ENCODE measurements around the gene IQCE. TPM values are rescaled to one million over a fixed set of nuclear protein-coding genes. Genes with fewer than 3 reads are reported as not detected.

IQCE gene
- total and polyA plus RNA-seq, 2 donors (not counting 1 experiment from before 2014, with no cell fraction given) = 5.3 to 8.3 TPM

DNA sequence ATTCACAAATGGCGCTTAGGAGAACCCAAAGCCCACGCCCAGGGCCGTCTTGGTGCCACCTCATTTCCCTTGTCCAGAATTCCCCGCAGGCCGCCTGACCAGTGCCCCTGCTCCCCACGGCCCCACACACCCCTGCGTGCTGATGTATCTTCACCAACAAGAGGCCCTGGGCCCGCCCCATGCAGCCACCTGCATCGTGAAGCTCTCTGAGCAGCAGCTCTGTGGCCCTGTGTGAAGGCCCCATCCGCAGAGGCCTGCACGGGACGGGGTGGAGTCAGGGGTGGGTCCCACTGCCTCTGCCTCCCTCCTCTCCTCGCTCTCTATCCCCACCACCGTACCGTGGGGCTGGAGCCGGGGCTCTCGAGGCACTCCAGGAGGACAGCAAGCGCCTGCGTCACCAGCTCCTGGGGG is 18.1 kb upstream of the IQCE start:
- TF ChIP-seq, protein P1, sequence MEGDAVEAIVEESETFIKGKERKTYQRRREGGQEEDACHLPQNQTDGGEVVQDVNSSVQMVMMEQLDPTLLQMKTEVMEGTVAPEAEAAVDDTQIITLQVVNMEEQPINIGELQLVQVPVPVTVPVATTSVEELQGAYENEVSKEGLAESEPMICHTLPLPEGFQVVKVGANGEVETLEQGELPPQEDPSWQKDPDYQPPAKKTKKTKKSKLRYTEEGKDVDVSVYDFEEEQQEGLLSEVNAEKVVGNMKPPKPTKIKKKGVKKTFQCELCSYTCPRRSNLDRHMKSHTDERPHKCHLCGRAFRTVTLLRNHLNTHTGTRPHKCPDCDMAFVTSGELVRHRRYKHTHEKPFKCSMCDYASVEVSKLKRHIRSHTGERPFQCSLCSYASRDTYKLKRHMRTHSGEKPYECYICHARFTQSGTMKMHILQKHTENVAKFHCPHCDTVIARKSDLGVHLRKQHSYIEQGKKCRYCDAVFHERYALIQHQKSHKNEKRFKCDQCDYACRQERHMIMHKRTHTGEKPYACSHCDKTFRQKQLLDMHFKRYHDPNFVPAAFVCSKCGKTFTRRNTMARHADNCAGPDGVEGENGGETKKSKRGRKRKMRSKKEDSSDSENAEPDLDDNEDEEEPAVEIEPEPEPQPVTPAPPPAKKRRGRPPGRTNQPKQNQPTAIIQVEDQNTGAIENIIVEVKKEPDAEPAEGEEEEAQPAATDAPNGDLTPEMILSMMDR (conservative IDR thresholded peaks at IDR 0.05 in 1 of 2, IDR thresholded peaks at IDR 0.05 in 1 of 2; ENCODE audit: low read depth in 1 of 2, low read length in 2 of 2) = no peak
- TF ChIP-seq EZH2 (IDR thresholded peaks at IDR 0.05; ENCODE audit: low read length, missing control alignments) = no peak
- Histone ChIP-seq H3K9ac (ENCODE audit: insufficient read depth, low read length) (no peak overlapping the region), H4K20me1 (ENCODE audit: control insufficient read depth, extremely low read depth, insufficient read depth, low read length) (no peaks in the 10 kb centered on the region), H2AFZ (ENCODE audit: low read length) (no peak overlapping the region), H3K4me3 (replicated peaks in 1 of 4; ENCODE audit: control extremely low read depth in 1 of 4, insufficient read depth in 1 of 4, low read depth in 3 of 4, low read length in 4 of 4) (no peak overlapping the region), H3K4me1 (ENCODE audit: control insufficient read depth, extremely low read depth, insufficient read depth, low read length) (no peaks in the 10 kb centered on the region), H3K4me2 (ENCODE audit: extremely low read depth, insufficient read depth, low read length) (no peak overlapping the region), H3K27ac (ENCODE audit: insufficient read depth, low read length) (no peak overlapping the region), H3K36me3 (ENCODE audit: control insufficient read depth, insufficient read depth, low read length) (peaks cover 26% of the 10 kb centered on the region), H3K79me2 (ENCODE audit: control insufficient read depth, insufficient read depth, low read length) (no peaks in the 10 kb centered on the region), H3K9me3 (ENCODE audit: control insufficient read depth, insufficient read depth, low read depth, low read length) (no peaks in the 10 kb centered on the region), H3K27me3 (ENCODE audit: control insufficient read depth, insufficient read depth, low read length) (no peaks in the 10 kb centered on the region)
- no peak for DNase-seq (ENCODE audit: low read depth in 2 of 2)

DNA sequence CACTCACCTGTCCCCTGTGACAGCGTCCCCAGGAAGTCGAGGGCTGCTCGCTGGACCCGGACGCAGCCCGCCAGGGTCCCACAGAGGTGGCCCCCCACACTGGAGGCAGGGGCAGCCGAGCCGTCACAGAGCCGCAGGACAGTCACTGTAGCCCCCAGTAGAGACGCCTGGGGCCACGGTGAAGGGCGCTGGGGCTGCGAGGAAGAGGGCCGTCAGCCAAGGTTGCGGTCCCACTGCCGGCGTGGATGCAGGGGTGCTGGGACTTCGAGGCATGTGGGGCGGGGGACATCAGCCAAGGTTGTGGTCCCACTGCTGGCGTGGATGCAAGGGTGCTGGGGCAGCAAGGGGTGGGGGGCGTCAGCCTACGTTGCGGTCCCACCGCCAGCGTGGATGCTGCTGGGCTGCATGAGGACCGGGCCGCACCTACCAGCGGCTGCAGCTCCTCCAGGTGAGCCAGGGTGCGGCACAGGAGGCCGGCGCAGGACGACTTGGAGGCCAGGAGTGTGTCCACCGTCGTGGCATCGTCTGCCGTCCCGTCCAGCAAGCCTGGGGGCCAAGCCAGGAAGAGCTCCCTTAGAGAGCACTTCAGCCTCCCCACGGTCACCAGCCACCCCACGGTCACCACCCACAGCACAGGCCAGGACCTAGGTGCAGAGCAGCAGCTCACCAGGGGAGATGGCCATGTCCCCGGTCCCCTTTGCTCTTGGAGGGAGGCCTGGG is 17.3 kb upstream of the IQCE start:
- no peak for DNase-seq (ENCODE audit: low read depth in 2 of 2)
- no peaks in the 10 kb centered on the region for H3K79me2 ChIP-seq (ENCODE audit: control insufficient read depth, insufficient read depth, low read length)
- peaks cover 28% of the 10 kb centered on the region for H3K36me3 ChIP-seq (ENCODE audit: control insufficient read depth, insufficient read depth, low read length)
- H3K4me3 ChIP-seq (replicated peaks in 1 of 4; ENCODE audit: control extremely low read depth in 1 of 4, insufficient read depth in 1 of 4, low read depth in 3 of 4, low read length in 4 of 4) = no peak overlapping the region
- no peak overlapping the region for H3K27ac ChIP-seq (ENCODE audit: insufficient read depth, low read length)
- H3K9me3 ChIP-seq (ENCODE audit: control insufficient read depth, insufficient read depth, low read depth, low read length) = no peaks in the 10 kb centered on the region
- H3K4me2 ChIP-seq (ENCODE audit: extremely low read depth, insufficient read depth, low read length) = no peak overlapping the region
- no peaks in the 10 kb centered on the region for H3K4me1 ChIP-seq (ENCODE audit: control insufficient read depth, extremely low read depth, insufficient read depth, low read length)
- no peaks in the 10 kb centered on the region for H4K20me1 ChIP-seq (ENCODE audit: control insufficient read depth, extremely low read depth, insufficient read depth, low read length)
- TF ChIP-seq EZH2 (IDR thresholded peaks at IDR 0.05; ENCODE audit: low read length, missing control alignments) = no peak
- TF ChIP-seq, protein P1 (conservative IDR thresholded peaks at IDR 0.05 in 1 of 2, IDR thresholded peaks at IDR 0.05 in 1 of 2; ENCODE audit: low read depth in 1 of 2, low read length in 2 of 2) = no peak
- no peak overlapping the region for H2AFZ ChIP-seq (ENCODE audit: low read length)
- H3K9ac ChIP-seq (ENCODE audit: insufficient read depth, low read length) = no peak overlapping the region
- no peaks in the 10 kb centered on the region for H3K27me3 ChIP-seq (ENCODE audit: control insufficient read depth, insufficient read depth, low read length)

DNA sequence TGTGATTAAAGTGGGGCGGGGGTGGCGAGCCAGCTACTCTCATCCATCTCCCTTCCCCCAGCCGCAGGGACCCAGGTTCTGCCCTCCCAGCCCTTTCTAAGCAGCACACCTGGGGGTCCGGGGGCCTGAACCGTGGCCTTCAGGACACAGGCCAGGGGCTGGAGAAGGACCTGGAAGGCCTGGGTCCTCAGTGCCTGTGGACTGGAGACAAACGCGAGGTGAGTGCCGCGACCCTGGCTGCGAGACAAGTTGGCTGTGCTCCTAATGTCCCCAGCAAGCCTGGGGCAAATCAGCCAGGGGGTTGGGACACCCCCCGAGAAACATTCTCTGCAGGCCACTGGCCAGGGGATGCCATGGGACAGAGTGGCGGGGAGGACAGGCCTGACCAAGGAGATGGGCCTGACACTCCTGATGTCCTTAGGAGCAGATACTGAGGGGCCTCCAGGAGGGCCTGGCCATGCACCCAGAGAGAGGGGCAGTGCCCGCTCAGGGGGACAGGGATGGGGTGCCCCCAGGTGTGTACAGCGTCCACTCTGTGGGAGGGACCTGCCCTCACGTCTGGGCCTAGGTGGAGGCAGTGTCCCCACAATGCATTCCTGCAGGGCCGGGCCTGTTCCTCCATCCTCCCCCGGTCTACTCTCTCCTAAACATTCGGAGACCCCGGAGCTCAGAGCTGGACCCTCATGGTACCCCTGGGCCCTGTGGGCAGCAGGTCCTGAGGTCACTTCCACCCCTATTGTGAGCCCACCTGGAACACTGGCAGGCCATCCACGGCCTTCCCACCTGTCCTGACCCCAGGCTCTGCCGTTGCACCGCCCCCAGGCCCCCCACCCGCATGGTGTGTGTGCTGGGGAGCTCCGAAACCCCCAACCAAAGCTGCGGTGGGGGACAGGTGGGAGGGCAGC is 16.5 kb upstream of the IQCE start:
- Histone ChIP-seq H3K27me3 (ENCODE audit: control insufficient read depth, insufficient read depth, low read length) (no peaks in the 10 kb centered on the region), H4K20me1 (ENCODE audit: control insufficient read depth, extremely low read depth, insufficient read depth, low read length) (no peaks in the 10 kb centered on the region), H3K4me1 (ENCODE audit: control insufficient read depth, extremely low read depth, insufficient read depth, low read length) (no peaks in the 10 kb centered on the region), H3K36me3 (ENCODE audit: control insufficient read depth, insufficient read depth, low read length) (peaks cover 34% of the 10 kb centered on the region), H2AFZ (ENCODE audit: low read length) (no peak overlapping the region), H3K9me3 (ENCODE audit: control insufficient read depth, insufficient read depth, low read depth, low read length) (no peaks in the 10 kb centered on the region), H3K27ac (ENCODE audit: insufficient read depth, low read length) (no peak overlapping the region), H3K79me2 (ENCODE audit: control insufficient read depth, insufficient read depth, low read length) (no peaks in the 10 kb centered on the region), H3K4me2 (ENCODE audit: extremely low read depth, insufficient read depth, low read length) (no peak overlapping the region), H3K4me3 (replicated peaks in 1 of 4; ENCODE audit: control extremely low read depth in 1 of 4, insufficient read depth in 1 of 4, low read depth in 3 of 4, low read length in 4 of 4) (no peak overlapping the region), H3K9ac (ENCODE audit: insufficient read depth, low read length) (no peak overlapping the region)
- no peak for DNase-seq (ENCODE audit: low read depth in 2 of 2)
- TF ChIP-seq, protein P1 (conservative IDR thresholded peaks at IDR 0.05 in 1 of 2, IDR thresholded peaks at IDR 0.05 in 1 of 2; ENCODE audit: low read depth in 1 of 2, low read length in 2 of 2) = no peak
- no peak for TF ChIP-seq EZH2 (IDR thresholded peaks at IDR 0.05; ENCODE audit: low read length, missing control alignments)
